Trophoblast cell (in vitro differentiated cells and primary cell): ENCODE results near the gene CEP63.
A peak's percentile ranks its signal among the peaks of the same experiment; 100 is the strongest.

ENCODE experiments used
- DNase-seq, 2 donors: peaks; one replicate each; pipeline ENCODE4 v3.0.0-alpha.2; 2016
- H2AFZ ChIP-seq: 2 replicates; pipeline ENCODE4 v1.6.1; 2013; ENCODE audit warnings: low read length, moderate library complexity, mild to moderate bottlenecking; ENCODE audit not compliant: insufficient read depth, poor library complexity
- H2AK5ac ChIP-seq: 2 replicates; pipeline ENCODE4 v1.6.1; 2013; ENCODE audit warnings: mild to moderate bottlenecking, low read length
- H2BK120ac ChIP-seq: 2 replicates; pipeline ENCODE4 v1.6.1; 2013; ENCODE audit warnings: low read length, mild to moderate bottlenecking, moderate library complexity; ENCODE audit not compliant: insufficient read depth, poor library complexity
- H2BK12ac ChIP-seq: 2 replicates; pipeline ENCODE4 v1.6.1; 2013; ENCODE audit warnings: mild to moderate bottlenecking, low read length, moderate library complexity
- H2BK5ac ChIP-seq: 2 replicates; pipeline ENCODE4 v1.6.1; 2013; ENCODE audit warnings: low read length, low read depth, moderate library complexity, mild to moderate bottlenecking; ENCODE audit not compliant: poor library complexity
- H3K14ac ChIP-seq: 2 replicates; pipeline ENCODE4 v1.6.1; 2013; ENCODE audit warnings: mild to moderate bottlenecking, low read length
- H3K18ac ChIP-seq: 2 replicates; pipeline ENCODE4 v1.6.1; 2013; ENCODE audit warnings: mild to moderate bottlenecking, low read length
- H3K23ac ChIP-seq: 2 replicates; pipeline ENCODE4 v1.6.1; 2013; ENCODE audit warnings: low read length
- H3K27ac ChIP-seq: 2 replicates; pipeline ENCODE4 v1.5.1; 2013; ENCODE audit warnings: low read depth, mild to moderate bottlenecking, inconsistent platforms, low read length, moderate library complexity
- H3K27me3 ChIP-seq: 2 replicates; pipeline ENCODE4 v1.6.1; 2013; ENCODE audit warnings: inconsistent platforms, mild to moderate bottlenecking, low read length, moderate library complexity; ENCODE audit not compliant: insufficient read depth
- H3K36me3 ChIP-seq, 2 experiments: 1 replicate in 1 of 2; 2 replicates in 1 of 2; pipeline ENCODE4 v1.6.1; 2013; ENCODE audit warnings: low read length in 2 of 2, mild to moderate bottlenecking in 2 of 2, moderate library complexity in 1 of 2; ENCODE audit not compliant: insufficient read depth in 2 of 2, control insufficient read depth in 1 of 2
- H3K4ac ChIP-seq: 2 replicates; pipeline ENCODE4 v1.6.1; 2013; ENCODE audit warnings: low read depth, mild to moderate bottlenecking, low read length, moderate library complexity
- H3K4me1 ChIP-seq, 2 experiments: 1 replicate in 1 of 2; 2 replicates in 1 of 2; pipeline ENCODE4 v1.6.1; 2013; ENCODE audit warnings: low read length in 2 of 2, mild to moderate bottlenecking in 2 of 2, moderate library complexity in 1 of 2; ENCODE audit not compliant: insufficient read depth in 2 of 2, control insufficient read depth in 1 of 2
- H3K4me2 ChIP-seq: 2 replicates; pipeline ENCODE4 v1.6.1; 2013; ENCODE audit warnings: inconsistent platforms, mild to moderate bottlenecking, low read length, moderate library complexity
- H3K4me3 ChIP-seq: 2 replicates; pipeline ENCODE4 v1.5.1; 2013; ENCODE audit warnings: mild to moderate bottlenecking, low read depth, low read length, inconsistent platforms
- H3K79me1 ChIP-seq: one replicate; pipeline ENCODE4 v1.6.1; 2013; ENCODE audit warnings: low read length
- H3K79me2 ChIP-seq: 2 replicates; pipeline ENCODE4 v1.6.1; 2013; ENCODE audit warnings: low read length, mild to moderate bottlenecking; ENCODE audit not compliant: control insufficient read depth, insufficient read depth, poor library complexity
- H3K9ac ChIP-seq: 2 replicates; pipeline ENCODE4 v1.6.1; 2013; ENCODE audit warnings: mild to moderate bottlenecking, low read length
- H3K9me3 ChIP-seq: 2 replicates; pipeline ENCODE4 v1.6.1; 2013; ENCODE audit warnings: low read depth, mild to moderate bottlenecking, control low read depth, inconsistent platforms, low read length; ENCODE audit not compliant: insufficient read depth
- H4K12ac ChIP-seq: 2 replicates; pipeline ENCODE4 v1.6.1; 2013; ENCODE audit warnings: low read depth, mild to moderate bottlenecking, low read length, moderate library complexity
- H4K8ac ChIP-seq: 2 replicates; pipeline ENCODE4 v1.6.1; 2013; ENCODE audit warnings: low read depth, mild to moderate bottlenecking, low read length, moderate library complexity
- H4K91ac ChIP-seq: one replicate; pipeline ENCODE4 v1.6.1; 2013; ENCODE audit warnings: low read depth, mild to moderate bottlenecking, low read length, moderate library complexity
- WGBS: extraction: QIAGEN DNeasy Blood & Tissue Kit; methylation state at CpG from one replicate; pipeline ENCODE4 v1.1.7; 2013; ENCODE audit warnings: missing lambda C conversion rate; ENCODE audit not compliant: insufficient read length, insufficient coverage; ENCODE audit errors: extremely low coverage; 5-methylcytosine and 5-hydroxymethylcytosine counted together

CEP63 gene

DNA sequence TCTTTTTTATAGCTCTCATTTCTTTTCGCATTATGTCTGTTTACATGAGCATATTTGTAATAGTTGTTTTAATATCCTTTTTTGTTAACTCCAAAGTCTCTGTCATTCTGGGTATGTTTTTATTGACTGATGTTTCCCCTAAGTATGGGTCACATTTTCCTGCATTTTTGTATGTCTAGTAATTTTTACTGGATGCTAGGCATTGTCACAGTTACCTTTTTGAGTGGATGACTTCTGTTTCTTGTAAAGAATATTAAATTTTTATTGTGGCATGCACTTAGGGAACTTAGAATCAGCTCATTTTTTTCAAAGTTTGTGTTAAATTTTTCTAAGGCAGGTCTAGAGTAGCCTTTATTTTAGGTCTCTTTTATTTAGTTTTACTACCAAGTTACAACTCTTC lies 40.8 kb upstream of the CEP63 start:
- Histone ChIP-seq H3K4ac (no peak overlapping the region), H3K4me3 (no peak overlapping the region), H2BK5ac (no peak overlapping the region), H3K9ac (no peak overlapping the region), H3K18ac (no peak overlapping the region), H2BK12ac (no peak overlapping the region), H4K12ac (no peak overlapping the region), H3K27me3 (no peaks in the 10 kb centered on the region), H3K4me2 (no peak overlapping the region), H3K23ac (no peak overlapping the region), H3K36me3 (no peaks in the 10 kb centered on the region), H3K79me1 (peaks cover 2% of the 10 kb centered on the region), H3K14ac (no peak overlapping the region), H4K91ac (no peak overlapping the region), H4K8ac (no peak overlapping the region), H2AFZ (no peak overlapping the region), H2BK120ac (no peak overlapping the region), H3K79me2 (no peaks in the 10 kb centered on the region), H3K4me1 (peaks cover 4 to 7% of the 10 kb centered on the region in 2 experiments), H3K9me3 (no peaks in the 10 kb centered on the region), H3K27ac (no peak overlapping the region), H2AK5ac (no peak overlapping the region)
- no CpG with 5 or more reads among the region's 1 CpG for WGBS
- DNase-seq = no peak

GRCh38 chr3:134445636-134446035 lies 40.2 kb upstream of the CEP63 start:
- WGBS = no CpG with 5 or more reads among the region's 1 CpG
- H3K14ac ChIP-seq = no peak overlapping the region
- H3K4me1 ChIP-seq = peaks cover 4 to 8% of the 10 kb centered on the region in 2 experiments
- peak; percentile 61 to 81 for DNase-seq
- no peak overlapping the region for H3K18ac ChIP-seq
- H4K91ac ChIP-seq = no peak overlapping the region
- no peak overlapping the region for H3K27ac ChIP-seq
- no peaks in the 10 kb centered on the region for H3K36me3 ChIP-seq
- H3K9me3 ChIP-seq = no peaks in the 10 kb centered on the region
- H2BK120ac ChIP-seq = no peak overlapping the region
- no peaks in the 10 kb centered on the region for H3K79me2 ChIP-seq
- H3K4me3 ChIP-seq = no peak overlapping the region
- no peak overlapping the region for H4K8ac ChIP-seq
- no peak overlapping the region for H3K4me2 ChIP-seq
- no peak overlapping the region for H2AK5ac ChIP-seq
- H2BK5ac ChIP-seq = no peak overlapping the region
- H3K9ac ChIP-seq = no peak overlapping the region
- H3K4ac ChIP-seq = no peak overlapping the region
- H2BK12ac ChIP-seq = no peak overlapping the region
- H3K23ac ChIP-seq = no peak overlapping the region
- no peak overlapping the region for H4K12ac ChIP-seq
- H3K79me1 ChIP-seq = peaks cover 2% of the 10 kb centered on the region
- no peak overlapping the region for H2AFZ ChIP-seq
- no peaks in the 10 kb centered on the region for H3K27me3 ChIP-seq

- no peaks in the 10 kb centered on the region for H3K9me3 ChIP-seq
- peak overlapping the region; percentile 71 for H2BK12ac ChIP-seq
- peak overlapping the region; percentile 20 for H2BK120ac ChIP-seq
- no peak overlapping the region for H3K9ac ChIP-seq
- H3K18ac ChIP-seq = no peak overlapping the region
- H3K4ac ChIP-seq = no peak overlapping the region
- H2AK5ac ChIP-seq = peak overlapping the region; percentile 12
- no peak overlapping the region for H4K8ac ChIP-seq
- no peak overlapping the region for H3K4me2 ChIP-seq
- H3K4me3 ChIP-seq = no peak overlapping the region
- H4K12ac ChIP-seq = no peak overlapping the region
- H3K14ac ChIP-seq = peak overlapping the region; percentile 38
- H3K79me2 ChIP-seq = no peaks in the 10 kb centered on the region
- no peaks in the 10 kb centered on the region for H3K36me3 ChIP-seq
- H3K4me1 ChIP-seq = peaks cover 0 to 6% of the 10 kb centered on the region in 2 experiments
- H2AFZ ChIP-seq = no peak overlapping the region
- H3K27me3 ChIP-seq = no peaks in the 10 kb centered on the region
- peaks cover 2% of the 10 kb centered on the region for H3K79me1 ChIP-seq
- WGBS = no CpG with 5 or more reads among the region's 3 CpGs
- H2BK5ac ChIP-seq = no peak overlapping the region
- H4K91ac ChIP-seq = peak overlapping the region; percentile 43
- DNase-seq = no peak
- no peak overlapping the region for H3K27ac ChIP-seq
- no peak overlapping the region for H3K23ac ChIP-seq
Observed at GRCh38 chr3:134446800-134447199, 39.1 kb upstream of the CEP63 start.

- Histone ChIP-seq H3K23ac (no peak overlapping the region), H2BK5ac (no peak overlapping the region), H4K91ac (no peak overlapping the region), H4K12ac (no peak overlapping the region), H4K8ac (no peak overlapping the region), H3K36me3 (no peaks in the 10 kb centered on the region), H2BK120ac (no peak overlapping the region), H3K18ac (no peak overlapping the region), H3K4me3 (no peak overlapping the region), H2BK12ac (peak overlapping the region; percentile 19), H2AFZ (no peak overlapping the region), H3K4me1 (peaks cover 0 to 6% of the 10 kb centered on the region in 2 experiments), H3K9ac (no peak overlapping the region), H3K4me2 (no peak overlapping the region), H3K9me3 (no peaks in the 10 kb centered on the region), H3K4ac (no peak overlapping the region), H3K27ac (no peak overlapping the region), H3K14ac (no peak overlapping the region), H3K27me3 (no peaks in the 10 kb centered on the region), H3K79me1 (peaks cover 2% of the 10 kb centered on the region), H2AK5ac (no peak overlapping the region), H3K79me2 (no peaks in the 10 kb centered on the region)
- DNase-seq = no peak
- no CpG with 5 or more reads among the region's 1 CpG for WGBS
Observed at GRCh38 chr3:134447351-134447750, 38.5 kb upstream of the CEP63 start.
